ENCODE measurements around the gene RP9. TPM values are rescaled to one million over a fixed set of nuclear protein-coding genes. Genes with fewer than 3 reads are reported as not detected.

Gene RP9
- total and polyA plus RNA-seq, 7 experiments from 2014 or later: 12.7 to 23.3 (median 20.4) TPM

- Mint-ChIP-seq H3K4me3 (peak within 1 kb of the TSS; percentile 94 to 99 (median 97)), H3K9me3 (peaks cover 0 to 3% (median 0%) of the 10 kb centered on the region in 11 donors)
- H3K4me1 ChIP-seq (ENCODE audit: control insufficient read depth in 2 of 2, insufficient read depth in 2 of 2, low read length in 2 of 2): peaks cover 6 to 9% of the 10 kb centered on the region in 2 donors
These were observed 20.0 kb upstream of the RP9 start, which contains the start of gene BBS9 for GRCh38 chr7:33128990-33129805. TSS of gene BBS9 (plus strand) at chr7:33129564. CDS start at chr7:33146253, 16,689 bp downstream.

GRCh38 chr7:33128631-33128989 lies 19.4 kb upstream of the RP9 start:
- Histone ChIP-seq H3K27me3 (ENCODE audit: control insufficient read depth in 2 of 2, insufficient read depth in 2 of 2, low read length in 2 of 2) (no peaks in the 10 kb centered on the region), H3K27ac (ENCODE audit: low read depth, low read length) (peak overlapping the region; percentile 78), H3K9me3 (ENCODE audit: control insufficient read depth in 2 of 3, low read length in 3 of 3) (no peaks in the 10 kb centered on the region), H3K4me1 (ENCODE audit: control insufficient read depth in 2 of 2, insufficient read depth in 2 of 2, low read length in 2 of 2) (peaks cover 6 to 9% of the 10 kb centered on the region in 2 donors), H3K4me3 (ENCODE audit: low read length) (peak overlapping the region; percentile 80), H3K36me3 (ENCODE audit: control insufficient read depth in 2 of 3, insufficient read depth in 3 of 3, low read length in 3 of 3) (no peaks in the 10 kb centered on the region)
- ChIA-PET POLR2A (interaction anchor here (0.6 kb wide), 1 partner anchor 79 kb away, joined by 3 read pairs; no protein-coding TSS in a partner anchor), CTCF (no interaction called here)
- ATAC-seq: no peak
- Mint-ChIP-seq H3K27me3 (peaks cover 0 to 18% (median 0%) of the 10 kb centered on the region in 5 donors), H3K27ac (peak overlapping the region; percentile 84 to 95 (median 90)), H3K9me3 (peaks cover 0 to 3% (median 0%) of the 10 kb centered on the region in 11 donors), H3K36me3 (peaks cover 0 to 4% (median 0%) of the 10 kb centered on the region in 5 donors), H3K4me1 (peaks cover 13 to 36% (median 25%) of the 10 kb centered on the region in 7 donors), H3K4me3 (peak overlapping the region; percentile 94 to 99 (median 97))
- intact Hi-C loops (cut with micrococcal nuclease): loop anchor here in 1 of 2 donors (2.0 to 5.0 kb wide), 3 partner anchors 74 to 1908 kb away; partner anchors contain the start of gene DPY19L1
- no peak for DNase-seq

More at GRCh38 chr7:33128990-33129805, 20.0 kb upstream of the RP9 start, which contains the start of gene BBS9:
- peak; percentile 97 for ATAC-seq
- no peaks in the 10 kb centered on the region for H3K27me3 ChIP-seq (ENCODE audit: control insufficient read depth in 2 of 2, insufficient read depth in 2 of 2, low read length in 2 of 2)
- H3K4me3 ChIP-seq (ENCODE audit: low read length): peak within 1 kb of the TSS; percentile 80
- H3K36me3 ChIP-seq (ENCODE audit: control insufficient read depth in 2 of 3, insufficient read depth in 3 of 3, low read length in 3 of 3): no peaks in the 10 kb centered on the region
- Mint-ChIP-seq H3K36me3 (peaks cover 0 to 4% (median 0%) of the 10 kb centered on the region in 5 donors), H3K27ac (peak within 1 kb of the TSS; percentile 84 to 97 (median 91)), H3K27me3 (peaks cover 0 to 18% (median 0%) of the 10 kb centered on the region in 5 donors), H3K4me1 (peaks cover 13 to 36% (median 25%) of the 10 kb centered on the region in 7 donors)
- H3K27ac ChIP-seq (ENCODE audit: low read depth, low read length): peak within 1 kb of the TSS; percentile 78
- no peaks in the 10 kb centered on the region for H3K9me3 ChIP-seq (ENCODE audit: control insufficient read depth in 2 of 3, low read length in 3 of 3)
- ChIA-PET CTCF (interaction anchor here (1.2 kb wide), 1 partner anchor 21 kb away, joined by 5 read pairs; no protein-coding TSS in a partner anchor), POLR2A (interaction anchor here (0.6 to 1.8 kb wide), 3 partner anchors 67 to 89 kb away, joined by 3 to 9 read pairs (median 5); partner anchors contain the start of gene NT5C3A)
- intact Hi-C loops (cut with micrococcal nuclease): loop anchor here (1.0 to 5.0 kb wide), 12 partner anchors 20 to 1908 kb away; partner anchors contain the start of genes AVL9 (in 2 of the 2), LSM5 (in 2 of the 2), RP9 (in 2 of the 2) and DPY19L1 (in 1 of the 2)
- peak; percentile 83 to 90 (median 88) for DNase-seq

GRCh38 chr7:33127085-33127484 lies 17.9 kb upstream of the RP9 start:
- no peak overlapping the region for H3K4me3 Mint-ChIP-seq
- intact Hi-C loops (cut with micrococcal nuclease): loop anchor here in 1 of 2 donors (5.0 kb wide), 1 partner anchor 280 kb away; no protein-coding TSS in a partner anchor
- no peaks in the 10 kb centered on the region for H3K9me3 Mint-ChIP-seq

GRCh38 chr7:33118383-33118782 lies 9.2 kb upstream of the RP9 start:
- Histone ChIP-seq H3K4me1 (ENCODE audit: control insufficient read depth in 2 of 2, insufficient read depth in 2 of 2, low read length in 2 of 2) (no peaks in the 10 kb centered on the region), H3K4me3 (ENCODE audit: low read length) (no peak overlapping the region), H3K9me3 (ENCODE audit: control insufficient read depth in 2 of 3, low read length in 3 of 3) (no peaks in the 10 kb centered on the region), H3K36me3 (ENCODE audit: control insufficient read depth in 2 of 3, insufficient read depth in 3 of 3, low read length in 3 of 3) (no peaks in the 10 kb centered on the region), H3K27me3 (ENCODE audit: control insufficient read depth in 2 of 2, insufficient read depth in 2 of 2, low read length in 2 of 2) (no peaks in the 10 kb centered on the region), H3K27ac (ENCODE audit: low read depth, low read length) (no peak overlapping the region)
- H3K36me3 Mint-ChIP-seq: peaks cover 0 to 9% (median 5%) of the 10 kb centered on the region in 5 donors
- peaks cover 3 to 20% (median 10%) of the 10 kb centered on the region in 11 donors for H3K9me3 Mint-ChIP-seq
- H3K4me1 Mint-ChIP-seq: no peaks in the 10 kb centered on the region
- ChIA-PET POLR2A (no interaction called here), CTCF (no interaction called here)
- no peak overlapping the region for H3K27ac Mint-ChIP-seq
- ATAC-seq (no peak), DNase-seq (no peak)
- intact Hi-C loops (cut with micrococcal nuclease): no loop called here
- H3K27me3 Mint-ChIP-seq: peaks cover 32 to 65% (median 49%) of the 10 kb centered on the region in 5 donors
- no peak overlapping the region for H3K4me3 Mint-ChIP-seq

More at GRCh38 chr7:33127085-33127484, 17.9 kb upstream of the RP9 start:
- H3K4me1 ChIP-seq (ENCODE audit: control insufficient read depth in 2 of 2, insufficient read depth in 2 of 2, low read length in 2 of 2): peaks cover 6 to 9% of the 10 kb centered on the region in 2 donors
- DNase-seq (no peak), ATAC-seq (no peak)
- no peak overlapping the region for H3K27ac ChIP-seq (ENCODE audit: low read depth, low read length)
- peaks cover under 1 to 17% (median 3%) of the 10 kb centered on the region in 5 donors for H3K27me3 Mint-ChIP-seq
- CTCF ChIA-PET: no interaction called here
- H3K36me3 ChIP-seq (ENCODE audit: control insufficient read depth in 2 of 3, insufficient read depth in 3 of 3, low read length in 3 of 3): no peaks in the 10 kb centered on the region
- POLR2A ChIA-PET: interaction anchor here (0.6 to 0.8 kb wide), 2 partner anchors 12 to 20 kb away, joined by 3 to 4 read pairs; no protein-coding TSS in a partner anchor
- no peaks in the 10 kb centered on the region for H3K27me3 ChIP-seq (ENCODE audit: control insufficient read depth in 2 of 2, insufficient read depth in 2 of 2, low read length in 2 of 2)
- H3K4me3 ChIP-seq (ENCODE audit: low read length): no peak overlapping the region
- H3K36me3 Mint-ChIP-seq: no peaks in the 10 kb centered on the region
- peaks cover 13 to 25% (median 20%) of the 10 kb centered on the region in 7 donors for H3K4me1 Mint-ChIP-seq
- no peak overlapping the region for H3K27ac Mint-ChIP-seq
- no peaks in the 10 kb centered on the region for H3K9me3 ChIP-seq (ENCODE audit: control insufficient read depth in 2 of 3, low read length in 3 of 3)

GRCh38 chr7:33114976-33115375 lies 5.8 kb upstream of the RP9 start:
- Histone ChIP-seq H3K4me1 (ENCODE audit: control insufficient read depth in 2 of 2, insufficient read depth in 2 of 2, low read length in 2 of 2) (no peaks in the 10 kb centered on the region), H3K27ac (ENCODE audit: low read depth, low read length) (no peak overlapping the region), H3K4me3 (ENCODE audit: low read length) (no peak overlapping the region), H3K36me3 (ENCODE audit: control insufficient read depth in 2 of 3, insufficient read depth in 3 of 3, low read length in 3 of 3) (no peaks in the 10 kb centered on the region), H3K27me3 (ENCODE audit: control insufficient read depth in 2 of 2, insufficient read depth in 2 of 2, low read length in 2 of 2) (no peaks in the 10 kb centered on the region), H3K9me3 (ENCODE audit: control insufficient read depth in 2 of 3, low read length in 3 of 3) (no peaks in the 10 kb centered on the region)
- Mint-ChIP-seq H3K4me3 (no peak overlapping the region), H3K27ac (no peak overlapping the region), H3K27me3 (peaks cover 24 to 68% (median 34%) of the 10 kb centered on the region in 5 donors), H3K9me3 (peaks cover 3 to 19% (median 9%) of the 10 kb centered on the region in 11 donors), H3K36me3 (peaks cover 0 to 9% (median 5%) of the 10 kb centered on the region in 5 donors), H3K4me1 (peaks cover 0 to 6% (median 0%) of the 10 kb centered on the region in 7 donors)
- intact Hi-C loops (cut with micrococcal nuclease): no loop called here
- POLR2A ChIA-PET: no interaction called here
- no peak for ATAC-seq
- DNase-seq: no peak
- CTCF ChIA-PET: no interaction called here

GRCh38 chr7:33111614-33112013 lies 2.4 kb upstream of the RP9 start:
- H3K9me3 Mint-ChIP-seq: peaks cover 0 to 4% (median 0%) of the 10 kb centered on the region in 11 donors
- CTCF ChIA-PET: no interaction called here
- H3K27ac Mint-ChIP-seq: no peak overlapping the region

More at GRCh38 chr7:33111614-33112013, 2.4 kb upstream of the RP9 start:
- no peak for ATAC-seq
- H3K27me3 ChIP-seq (ENCODE audit: control insufficient read depth in 2 of 2, insufficient read depth in 2 of 2, low read length in 2 of 2): no peaks in the 10 kb centered on the region
- H3K27ac ChIP-seq (ENCODE audit: low read depth, low read length): no peak overlapping the region
- DNase-seq: no peak
- no peak overlapping the region for H3K4me3 Mint-ChIP-seq
- peaks cover 13 to 50% (median 24%) of the 10 kb centered on the region in 5 donors for H3K27me3 Mint-ChIP-seq
- peaks cover 8 to 30% (median 26%) of the 10 kb centered on the region in 7 donors for H3K4me1 Mint-ChIP-seq
- no peaks in the 10 kb centered on the region for H3K36me3 ChIP-seq (ENCODE audit: control insufficient read depth in 2 of 3, insufficient read depth in 3 of 3, low read length in 3 of 3)
- peaks cover 17% of the 10 kb centered on the region in 2 donors for H3K4me1 ChIP-seq (ENCODE audit: control insufficient read depth in 2 of 2, insufficient read depth in 2 of 2, low read length in 2 of 2)
- no peaks in the 10 kb centered on the region for H3K36me3 Mint-ChIP-seq
- no peaks in the 10 kb centered on the region for H3K9me3 ChIP-seq (ENCODE audit: control insufficient read depth in 2 of 3, low read length in 3 of 3)
- no peak overlapping the region for H3K4me3 ChIP-seq (ENCODE audit: low read length)
- POLR2A ChIA-PET: no interaction called here
- intact Hi-C loops (cut with micrococcal nuclease): no loop called here
